GM21576 (cell line): ENCODE data around the gene MANSC4.

Source experiments
- ATAC-seq: cut with Tn5 transposase; IDR thresholded peaks from one replicate; pipeline ENCODE4 v1.9.1; 2021; ENCODE audit warnings: mild to moderate bottlenecking, moderate library complexity; ENCODE audit not compliant: unreplicated experiment

MANSC4 gene

DNA sequence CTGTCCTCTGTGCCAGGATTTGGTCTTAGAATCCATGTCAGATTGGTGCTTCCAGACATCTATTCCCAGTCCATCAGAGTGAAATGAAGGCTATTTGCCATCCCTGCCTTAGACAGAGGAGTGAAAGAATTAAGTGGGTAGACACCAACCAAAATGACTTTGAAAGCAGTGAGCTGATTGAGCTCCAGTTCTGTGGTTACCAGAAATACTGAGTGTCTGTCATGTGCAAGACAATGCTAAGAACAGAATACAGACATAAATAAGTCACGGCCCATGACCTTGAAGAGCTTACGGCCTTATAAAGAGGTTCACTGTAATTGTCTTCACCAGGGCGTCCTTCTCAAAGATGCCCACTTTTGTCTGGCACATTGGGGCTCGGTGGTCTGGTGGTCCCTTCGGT is 21.6 kb upstream of the MANSC4 start:
- ATAC-seq = no peak

DNA sequence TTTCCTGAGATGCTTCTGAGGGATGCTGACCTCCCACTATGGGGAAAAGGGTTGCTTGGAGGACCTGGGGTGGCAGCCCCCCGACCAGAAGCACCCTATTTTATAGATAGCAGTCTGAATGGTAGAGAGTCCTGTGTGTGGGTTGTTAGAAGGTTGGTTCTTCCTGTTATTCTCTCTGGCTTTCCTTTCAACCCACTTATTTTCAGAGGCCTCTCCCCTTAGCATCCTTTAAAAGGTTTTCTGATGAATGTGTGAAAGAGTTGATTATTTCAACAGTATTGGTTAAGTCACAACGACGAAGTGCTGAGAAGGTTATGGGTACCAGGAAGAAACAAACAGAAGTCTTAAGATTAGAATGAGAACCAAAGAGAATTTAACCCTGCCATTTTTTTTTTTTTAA is 20.8 kb upstream of the MANSC4 start:
- no peak for ATAC-seq

DNA sequence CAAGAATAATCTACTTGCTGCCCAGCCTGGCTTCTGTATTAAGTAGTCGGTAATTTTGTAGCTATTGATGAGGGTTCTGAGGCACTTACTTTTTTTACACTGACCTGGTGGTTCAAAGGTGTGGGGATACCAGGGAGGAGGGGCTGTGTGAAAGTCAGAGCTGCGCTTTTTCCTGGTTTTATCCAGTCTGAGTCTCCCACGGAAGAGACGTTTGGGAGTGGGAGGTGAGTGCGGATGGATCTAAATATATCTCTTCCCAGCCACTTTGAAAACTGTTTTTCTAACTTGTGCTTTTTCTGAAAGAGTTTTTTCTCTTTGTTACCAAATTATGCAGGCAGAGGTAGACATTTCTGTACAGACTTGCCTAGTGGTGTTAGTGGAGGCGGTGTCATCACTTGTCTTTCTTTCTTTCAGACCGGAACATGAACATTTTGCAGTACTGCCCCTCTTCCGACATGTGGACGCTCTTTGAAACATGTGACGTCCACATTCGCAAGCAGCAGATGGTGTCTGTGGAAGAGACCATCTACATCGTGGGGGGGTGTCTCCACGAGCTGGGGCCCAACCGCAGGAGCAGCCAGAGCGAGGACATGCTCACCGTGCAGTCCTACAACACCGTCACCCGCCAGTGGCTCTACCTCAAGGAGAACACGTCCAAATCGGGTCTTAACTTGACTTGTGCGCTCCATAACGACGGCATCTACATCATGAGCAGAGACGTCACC is 17.4 kb upstream of the MANSC4 start:
- no peak for ATAC-seq

DNA sequence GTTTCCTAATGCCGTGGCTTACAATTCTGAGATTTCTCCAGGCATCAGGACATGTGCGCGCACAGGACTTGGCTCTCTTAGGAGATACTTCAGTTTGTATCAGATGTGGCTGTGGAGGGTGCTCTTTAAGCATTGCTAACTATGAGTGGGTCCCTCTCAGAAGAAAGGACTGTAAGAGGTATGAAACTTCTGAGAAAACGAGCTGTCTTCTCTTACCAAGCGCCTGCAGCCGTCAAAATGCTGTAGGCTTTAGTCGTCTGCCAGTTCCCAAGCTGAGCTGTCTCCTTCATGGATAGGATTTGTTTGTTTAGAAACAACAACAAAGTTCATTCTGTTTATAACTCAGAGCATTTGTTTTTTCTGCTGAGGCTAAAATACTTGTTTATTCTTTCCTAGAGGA is 16.1 kb upstream of the MANSC4 start:
- ATAC-seq = no peak

GRCh38 chr12:27794818-27795584 is 15.0 kb upstream of the MANSC4 start:
- ATAC-seq = no peak

DNA sequence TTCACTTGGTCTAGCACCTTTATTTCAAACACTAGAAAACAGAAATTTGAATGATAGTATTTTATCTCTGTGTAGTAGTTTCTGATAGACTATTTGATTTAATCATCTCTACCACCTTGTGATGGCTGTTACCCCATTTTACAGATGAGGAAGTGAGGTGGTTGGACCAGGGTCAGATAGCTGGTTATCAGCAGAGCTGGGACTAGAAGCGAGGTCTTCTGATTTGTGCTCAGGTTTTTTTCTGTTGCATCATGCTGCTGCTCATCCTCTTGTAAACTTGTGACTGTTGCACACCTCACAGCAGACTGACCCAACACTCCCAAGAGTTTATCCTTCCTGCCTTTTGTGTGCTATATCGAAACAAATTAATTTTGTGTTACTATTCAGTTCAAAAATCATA is 10.1 kb upstream of the MANSC4 start:
- ATAC-seq = no peak

DNA sequence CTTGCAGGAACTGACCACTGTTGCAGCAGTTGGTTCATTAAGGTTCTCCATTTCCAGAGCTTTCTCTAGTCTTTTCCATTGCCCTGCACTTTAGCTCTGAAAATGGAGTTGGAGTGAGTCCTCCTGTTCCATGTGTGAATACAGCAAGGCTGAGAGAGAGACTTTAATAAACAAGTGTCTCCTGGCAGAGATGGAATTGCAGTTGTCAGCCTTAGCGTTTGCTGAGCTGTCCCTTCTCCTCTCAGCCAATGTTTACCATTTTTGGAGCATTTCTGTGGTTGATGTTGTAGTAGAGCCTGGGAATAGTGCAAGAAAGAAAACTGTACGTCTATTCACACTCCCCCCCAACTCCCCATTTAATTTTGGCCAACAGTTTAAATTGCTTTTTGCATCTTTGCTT is 7.5 kb upstream of the MANSC4 start:
- no peak for ATAC-seq

GRCh38 chr12:27785882-27786570 is 6.0 kb upstream of the MANSC4 start:
- ATAC-seq = no peak

- no peak for ATAC-seq
Measured at GRCh38 chr12:27782481-27782880, 2.4 kb upstream of the MANSC4 start.

DNA sequence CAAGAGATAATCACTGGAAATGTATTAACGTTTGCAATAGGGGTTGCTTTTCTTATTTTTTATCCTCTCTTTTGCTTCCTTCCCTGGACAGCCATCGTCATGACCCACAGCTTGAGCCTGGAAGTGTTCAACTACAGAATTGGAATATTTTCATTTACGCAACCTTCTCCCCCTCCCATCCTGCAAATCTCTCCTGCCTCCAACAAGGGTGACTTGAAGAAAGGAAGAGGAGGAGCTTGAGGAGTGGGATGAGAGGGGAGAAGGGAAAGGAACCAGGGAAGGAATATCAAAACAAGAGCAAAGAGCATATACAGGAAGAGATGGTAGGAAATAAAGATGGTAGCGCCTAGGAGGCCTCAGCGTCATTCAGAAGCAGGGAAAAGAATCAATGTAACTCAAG is 1.6 kb upstream of the MANSC4 start:
- no peak for ATAC-seq

DNA sequence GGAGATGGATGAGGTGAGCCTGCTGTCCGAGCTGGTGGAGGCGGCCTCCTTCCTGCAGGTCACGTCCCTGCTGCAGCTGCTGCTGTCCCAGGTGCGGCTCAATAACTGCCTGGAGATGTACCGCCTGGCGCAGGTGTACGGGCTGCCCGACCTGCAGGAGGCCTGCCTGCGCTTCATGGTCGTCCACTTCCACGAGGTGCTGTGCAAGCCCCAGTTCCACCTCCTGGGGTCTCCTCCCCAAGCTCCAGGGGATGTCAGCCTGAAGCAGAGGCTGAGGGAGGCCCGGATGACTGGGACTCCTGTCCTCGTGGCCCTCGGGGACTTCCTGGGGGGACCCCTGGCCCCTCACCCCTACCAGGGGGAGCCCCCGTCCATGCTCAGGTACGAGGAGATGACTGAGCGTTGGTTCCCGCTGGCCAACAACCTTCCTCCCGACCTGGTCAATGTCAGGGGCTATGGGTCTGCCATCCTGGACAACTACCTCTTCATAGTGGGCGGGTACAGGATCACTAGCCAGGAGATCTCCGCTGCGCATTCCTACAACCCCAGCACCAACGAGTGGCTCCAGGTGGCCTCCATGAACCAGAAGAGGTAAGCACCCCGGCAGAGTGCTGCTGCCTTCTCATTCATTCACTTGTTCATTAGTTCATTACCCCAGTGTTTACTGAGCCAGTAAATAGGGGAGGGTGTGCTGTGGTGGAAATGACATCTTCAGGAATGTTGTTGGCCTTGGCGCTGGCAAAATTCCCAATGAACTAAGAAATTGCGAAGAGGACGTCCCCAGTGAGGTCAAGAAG is 774 bp upstream of the MANSC4 start:
- ATAC-seq = peak; percentile 28

DNA sequence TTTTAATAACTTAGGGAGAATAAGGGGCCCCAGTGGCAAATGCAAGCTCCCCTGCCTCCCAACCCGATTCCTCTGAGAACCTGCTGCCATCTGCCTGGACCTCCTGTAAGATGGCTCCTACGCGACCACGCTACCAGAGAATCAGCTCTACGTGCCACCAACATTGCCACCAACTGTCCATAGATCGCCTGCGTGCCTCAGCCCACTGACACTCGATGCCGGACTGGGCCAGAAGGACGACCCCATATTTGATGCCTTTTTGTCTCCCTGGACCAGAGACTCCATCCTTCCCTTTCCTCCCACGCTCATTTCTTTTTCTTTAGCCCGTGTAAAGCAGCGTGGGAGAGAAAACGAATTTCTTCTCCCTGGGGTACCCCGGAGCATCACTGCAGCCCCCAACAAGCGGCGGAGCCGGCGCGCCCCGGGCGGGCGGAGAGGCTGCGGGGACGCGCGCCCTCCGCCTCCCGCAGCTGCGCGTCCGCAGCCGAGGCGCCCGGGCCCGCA is 568 bp downstream of the MANSC4 start:
- peak; percentile 50 for ATAC-seq

- ATAC-seq = no peak
Measured at GRCh38 chr12:27778206-27778605, 1.8 kb downstream of the MANSC4 start.

GRCh38 chr12:27777141-27777540 is 2.9 kb downstream of the MANSC4 start:
- no peak for ATAC-seq

DNA sequence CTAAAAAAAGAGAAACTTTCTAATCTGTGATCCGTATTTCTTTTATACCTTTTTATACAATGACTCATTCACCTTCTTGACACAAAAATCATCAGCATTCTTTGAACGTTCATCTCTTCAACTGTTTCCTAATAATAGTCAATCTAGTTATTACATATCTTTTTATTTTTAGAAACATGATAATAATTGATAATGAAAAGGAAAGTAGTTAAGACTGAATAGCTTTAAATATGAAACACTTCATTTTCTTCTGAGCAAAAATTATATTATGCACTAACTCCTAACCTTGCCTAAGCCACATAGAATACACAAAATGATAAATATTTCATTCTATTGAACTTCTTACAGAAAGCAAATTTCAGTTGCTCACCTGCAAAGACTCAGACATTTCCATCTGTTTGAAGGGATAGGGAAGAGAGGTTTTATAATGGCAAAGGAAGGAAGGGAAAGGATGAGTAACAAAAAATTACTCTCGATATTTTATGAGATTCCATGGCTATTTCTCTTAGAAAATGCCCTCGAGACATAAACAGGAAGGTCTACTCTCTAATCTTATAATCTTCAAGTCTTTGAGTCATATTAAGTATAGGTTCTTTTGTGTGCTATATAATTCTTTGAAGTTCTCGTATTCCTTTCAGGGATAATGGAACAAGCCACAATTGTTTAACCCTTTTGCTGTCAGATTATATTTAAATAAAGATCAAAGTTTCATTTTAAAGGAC is 7.5 kb downstream of the MANSC4 start:
- ATAC-seq = no peak

- no peak for ATAC-seq
Measured at GRCh38 chr12:27771481-27772327, 8.3 kb downstream of the MANSC4 start.

GRCh38 chr12:27769142-27769673 is 10.8 kb downstream of the MANSC4 start:
- no peak for ATAC-seq

- peak; percentile 60 for ATAC-seq
Measured at GRCh38 chr12:27766587-27766986, 13.4 kb downstream of the MANSC4 start.

DNA sequence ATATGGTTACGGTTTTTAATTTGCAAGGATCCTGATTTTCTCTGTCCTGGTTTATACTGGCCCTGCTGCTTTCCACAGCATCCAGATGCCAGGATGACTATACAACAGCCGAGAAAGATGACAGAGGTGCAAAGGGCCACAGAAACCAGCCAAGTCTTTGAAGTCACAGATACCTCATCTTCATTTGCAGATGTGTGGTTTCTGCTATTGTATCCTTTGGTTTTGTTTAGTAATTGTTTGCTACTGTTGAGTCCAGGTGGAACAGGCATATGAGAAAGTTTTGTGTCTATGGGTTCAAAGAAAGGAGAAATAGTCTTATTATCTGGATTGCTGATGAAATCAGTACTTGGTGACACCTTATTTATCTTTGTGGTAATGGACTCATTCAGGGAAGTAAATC is 17.3 kb downstream of the MANSC4 start:
- ATAC-seq = no peak
